ENCODE measurements around the gene LAMC1. TPM values are rescaled to one million over a fixed set of nuclear protein-coding genes. Genes with fewer than 3 reads are reported as not detected.

The LAMC1 gene
- total RNA-seq, 1 experiment from 2014 or later: 113 TPM

GRCh38 chr1:183021405-183022201 lies 1.6 kb upstream of the LAMC1 start:
- Histone ChIP-seq H3K27ac (ENCODE audit: low read length) (peak overlapping the region; percentile 96), H3K9me3 (ENCODE audit: control insufficient read depth, insufficient read depth, low read depth, low read length) (no peaks in the 10 kb centered on the region), H3K27me3 (ENCODE audit: control insufficient read depth, insufficient read depth, low read length) (no peaks in the 10 kb centered on the region), H3K36me3 (ENCODE audit: control insufficient read depth, insufficient read depth, low read length) (peaks cover 3% of the 10 kb centered on the region; the same call in 1 of the 2 replicates), H3K4me3 (ENCODE audit: low read depth in 2 of 2, low read length in 2 of 2) (peak overlapping the region; percentile 83), H3K4me1 (ENCODE audit: control insufficient read depth, insufficient read depth, low read length) (peaks cover 44% of the 10 kb centered on the region)
- in situ Hi-C loops (cut with HindIII; ENCODE audit: low pct_unique_long_range_greater_than_20kb, low sequenced_read_pairs) (no loop called here), intact Hi-C loops (cut with micrococcal nuclease; ENCODE audit: unreplicated experiment) (no loop called here)
- ATAC-seq (no peak), DNase-seq (ENCODE audit: low read depth, low spot score) (no peak)
- ChIA-PET POLR2A (interaction anchor here (1.1 kb wide), 1 partner anchor 17 kb away, joined by 3 read pairs; no protein-coding TSS in a partner anchor), CTCF (no interaction called here)
- BruUV-seq (replicated peaks): no TSS peak
- TF ChIP-seq CTCF (IDR thresholded peaks at IDR 0.05): no peak
- TF ChIP-seq POLR2AphosphoS5 (IDR thresholded peaks at IDR 0.05; ENCODE audit: low read depth, low read length): no peak
- no peak for TF ChIP-seq SIN3A (IDR thresholded peaks at IDR 0.05; ENCODE audit: borderline replicate concordance, insufficient read depth, low read depth, low read length)
- TF ChIP-seq REST (IDR thresholded peaks at IDR 0.05; ENCODE audit: insufficient read depth in 1 of 2, low read depth in 2 of 2, low read length in 1 of 2): no peak
- no peak for TF ChIP-seq TCF7L2 (IDR thresholded peaks at IDR 0.05; ENCODE audit: low read depth, low read length)

- ATAC-seq (peak; percentile 69), DNase-seq (ENCODE audit: low read depth, low spot score) (peak; percentile 92)
- Histone ChIP-seq H3K36me3 (ENCODE audit: control insufficient read depth, insufficient read depth, low read length) (peaks cover 3% of the 10 kb centered on the region; the same call in 1 of the 2 replicates), H3K27me3 (ENCODE audit: control insufficient read depth, insufficient read depth, low read length) (no peaks in the 10 kb centered on the region), H3K27ac (ENCODE audit: low read length) (peak overlapping the region; percentile 96), H3K4me1 (ENCODE audit: control insufficient read depth, insufficient read depth, low read length) (peaks cover 48% of the 10 kb centered on the region), H3K9me3 (ENCODE audit: control insufficient read depth, insufficient read depth, low read depth, low read length) (no peaks in the 10 kb centered on the region), H3K4me3 (ENCODE audit: low read depth in 2 of 2, low read length in 2 of 2) (peak overlapping the region; percentile 83)
- ChIA-PET CTCF (no interaction called here), POLR2A (interaction anchor here (1.1 kb wide), 1 partner anchor 16 kb away, joined by 3 read pairs; no protein-coding TSS in a partner anchor)
- BruUV-seq (replicated peaks): TSS peak; percentile 97
- intact Hi-C loops (cut with micrococcal nuclease; ENCODE audit: unreplicated experiment) (no loop called here), in situ Hi-C loops (cut with HindIII; ENCODE audit: low pct_unique_long_range_greater_than_20kb, low sequenced_read_pairs) (no loop called here)
- TF ChIP-seq CTCF (IDR thresholded peaks at IDR 0.05) (no peak), POLR2AphosphoS5 (IDR thresholded peaks at IDR 0.05; ENCODE audit: low read depth, low read length) (peak; percentile 38; the same call in 1 of the 2 replicates), REST (IDR thresholded peaks at IDR 0.05; ENCODE audit: insufficient read depth in 1 of 2, low read depth in 2 of 2, low read length in 1 of 2) (no peak), SIN3A (IDR thresholded peaks at IDR 0.05; ENCODE audit: borderline replicate concordance, insufficient read depth, low read depth, low read length) (0 out of 2 replicates have a peak, but pooled peaks have one; percentile 39), TCF7L2 (IDR thresholded peaks at IDR 0.05; ENCODE audit: low read depth, low read length) (no peak)
Measured at GRCh38 chr1:183022202-183023145, 746 bp upstream of the LAMC1 start.

Data from Panc1 (cell line).